K562 (cell line): Measurements from ENCODE around the gene ZNF799. TPM values are rescaled to one million over a fixed set of nuclear protein-coding genes. Genes with fewer than 3 reads are reported as not detected.
A peak's percentile ranks its signal among the peaks of the same experiment; 100 is the strongest.

Source experiments
- ATF7 ChIP-seq: fragments of 450-650 bp; IDR thresholded peaks from 2 replicates; pipeline ENCODE4 v1.7.1; 2014; ENCODE audit warnings: mild to moderate bottlenecking, moderate library complexity
- CBX5 ChIP-seq: IDR thresholded peaks from 2 replicates; pipeline ENCODE4 v1.6.1; 2014; ENCODE audit warnings: low read depth, borderline replicate concordance
- CTBP1 ChIP-seq: fragments of 450-650 bp; IDR thresholded peaks from 2 replicates; pipeline ENCODE4 v1.6.1; 2016; ENCODE audit warnings: borderline replicate concordance
- CXXC5 ChIP-seq: fragments of 250-450 bp; sonication (Bioruptor Pico); IDR thresholded peaks from 2 replicates; pipeline ENCODE4 v1.8.0; 2022; ENCODE audit warnings: inconsistent platforms, mild to moderate bottlenecking, moderate library complexity
- ERF ChIP-seq: fragments of 450-650 bp; formaldehyde crosslinking; IDR thresholded peaks from 2 replicates; pipeline ENCODE4 v1.4.0; 2020; ENCODE audit warnings: mild to moderate bottlenecking, mixed read lengths
- ETV1 ChIP-seq: fragments of 450-650 bp; conservative IDR thresholded peaks from 2 replicates; pipeline ENCODE4 v1.6.1; 2016; ENCODE audit warnings: missing genetic modification characterization, control low read depth, low read depth, missing compliant biosample characterization
- FOXK1 ChIP-seq: sonication (generic); formaldehyde crosslinking; IDR thresholded peaks from 2 replicates; pipeline ENCODE4 v1.8.0; 2022; ENCODE audit warnings: missing genetic modification reagents, mild to moderate bottlenecking, borderline replicate concordance
- HDAC2 ChIP-seq: fragments of 450-650 bp; IDR thresholded peaks from 2 replicates; pipeline ENCODE4 v1.6.1; 2016; ENCODE audit warnings: mild to moderate bottlenecking
- MTA3 ChIP-seq: fragments of 450-650 bp; formaldehyde crosslinking; IDR thresholded peaks from 2 replicates; pipeline ENCODE4 v1.6.1; 2017; ENCODE audit warnings: mild to moderate bottlenecking, borderline replicate concordance
- SMC3 ChIP-seq: conservative IDR thresholded peaks from 2 replicates; pipeline ENCODE4 v1.6.1; 2011; ENCODE audit warnings: low read depth, low read length, improper control_type of control experiment; ENCODE audit not compliant: insufficient read depth
- SP2 ChIP-seq: IDR thresholded peaks from 2 replicates; pipeline ENCODE4 v1.6.1; 2011; ENCODE audit warnings: mild to moderate bottlenecking, low read depth, low read length, moderate library complexity; ENCODE audit not compliant: poor library complexity, severe bottlenecking; ENCODE audit errors: extremely low read depth
- SUPT5H ChIP-seq: fragments of 450-650 bp; IDR thresholded peaks from 2 replicates; pipeline ENCODE4 v1.6.1; 2016
- TAF1 ChIP-seq: IDR thresholded peaks from 2 replicates; pipeline ENCODE4 v1.6.1; 2011; ENCODE audit warnings: mild to moderate bottlenecking, low read length, moderate library complexity; ENCODE audit not compliant: insufficient read depth, control insufficient read depth, severe bottlenecking; ENCODE audit errors: extremely low read depth
- TFAM ChIP-seq: fragments of 250-450 bp; sonication (Bioruptor Pico); conservative IDR thresholded peaks from 2 replicates; pipeline ENCODE4 v1.5.0; 2021; ENCODE audit warnings: mild to moderate bottlenecking, moderate library complexity
- ZBTB1 ChIP-seq: sonication (generic); formaldehyde crosslinking; IDR thresholded peaks from 2 replicates; pipeline ENCODE4 v1.8.1; 2023; ENCODE audit warnings: missing genetic modification reagents, low read depth, mild to moderate bottlenecking, borderline replicate concordance
- polyA plus RNA-seq, 8 experiments: library from polyadenylated mRNA; depleted of rRNA in 4 of 8; stranded (reverse) in 5 of 8; unstranded in 3 of 8; fragments of >200 nt; fragmentation: Nextera tagmentation in 2 of 8; fragmentation: Illumina TruSeq in 1 of 8; extraction: Ambion mirVana in 2 of 8; extraction: Trizol in 1 of 8; gene quantifications; 2 replicates each; pipeline versions ENCODE4 v1.2.1 to v1.2.3, GENCODE V29; 2011 to 2014; ENCODE audit warnings: inconsistent platforms in 1 of 8, missing spikeins in 1 of 8
- total RNA-seq, 7 experiments: library from RNA; depleted of rRNA in 6 of 7; stranded (reverse); fragments of >200 nt in 6 of 7; fragmentation: Illumina TruSeq in 2 of 7; extraction: Trizol in 2 of 7; gene quantifications; 2 replicates each; pipeline versions ENCODE4 v1.2.1 to v1.2.3, GENCODE V29; 2011 to 2021; ENCODE audit warnings: low replicate concordance in 1 of 7
- TF ChIP-seq, protein P1 (sequence below), 2 experiments: fragments of 450-650 bp; conservative IDR thresholded peaks; 2 replicates each; pipeline ENCODE4 v1.6.1; 2017; ENCODE audit warnings: mild to moderate bottlenecking in 2 of 2, moderate library complexity in 2 of 2
- TF ChIP-seq, protein P2 (sequence below), 2 experiments: fragments of 450-650 bp; formaldehyde crosslinking in 1 of 2; IDR thresholded peaks; 2 replicates each; pipeline versions ENCODE4 v1.4.0 to v1.6.1; 2014 to 2020; ENCODE audit warnings: mild to moderate bottlenecking in 2 of 2, borderline replicate concordance in 1 of 2, low read depth in 1 of 2

The ZNF799 gene
- total and polyA plus RNA-seq, 9 of the 15 experiments (the other 6 are each of a cell fraction or from before 2014, with no cell fraction given) = 0.63 to 5.5 (median 2.9) TPM

DNA sequence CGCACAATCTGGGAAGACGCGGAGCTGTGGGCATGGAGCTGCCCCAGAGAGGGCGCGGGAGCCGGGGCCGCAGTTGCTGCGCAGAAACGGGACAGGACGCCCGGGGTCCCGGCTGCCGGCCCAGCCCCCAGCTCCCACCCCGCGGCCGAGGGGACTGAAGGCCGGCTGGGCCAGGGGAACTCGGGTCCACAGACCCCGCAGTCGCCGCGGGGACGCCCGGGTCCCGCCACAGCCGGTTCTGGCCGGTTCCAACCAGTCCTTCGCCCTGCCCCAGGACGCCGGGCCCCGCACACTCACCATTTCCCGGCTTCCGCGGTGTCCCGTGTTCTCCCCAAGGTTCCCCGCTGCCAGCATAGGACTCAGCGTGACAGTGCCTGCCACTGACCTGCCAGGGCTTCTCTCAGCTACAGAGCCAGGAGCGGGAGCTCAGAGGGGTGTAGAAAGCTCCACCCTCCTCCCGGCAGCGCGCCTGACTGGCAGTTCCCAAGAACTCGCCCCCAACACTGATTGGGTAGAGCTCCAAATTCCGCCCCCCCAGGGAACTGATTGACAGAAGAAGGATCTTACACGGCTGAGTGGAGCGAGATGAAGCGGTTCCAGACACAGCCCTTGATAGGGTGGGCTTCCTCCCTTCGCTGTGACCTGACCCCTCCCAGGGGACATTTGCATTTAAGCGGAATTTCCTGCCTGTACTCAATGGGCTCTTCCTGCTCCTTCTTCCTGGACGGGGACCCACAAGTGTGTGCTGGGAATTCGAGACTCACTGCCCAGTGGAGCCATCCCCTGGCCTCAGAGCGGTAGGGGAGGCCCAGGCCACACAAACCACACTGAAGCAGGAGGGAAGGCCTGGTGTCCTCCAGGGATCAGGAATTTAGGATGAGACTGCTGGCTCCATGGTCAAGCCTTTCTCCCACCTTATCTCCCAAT lies 35.6 kb downstream of the ZNF799 start, which contains the start of gene ZNF442 (continued):
- TF ChIP-seq SMC3 (no peak; the same call in 1 of the 2 replicates), CTBP1 (peak; percentile 43; the same call in 1 of the 2 replicates), SUPT5H (peak; percentile 86), TFAM (CRISPR knock-in tag) (no peak), HDAC2 (peak; percentile 77; the same call in 1 of the 2 replicates), TAF1 (peak; percentile 76), MTA3 (0 out of 2 replicates have a peak, but pooled peaks have one; percentile 36), ATF7 (peak; percentile 54; the same call in 1 of the 2 replicates), ETV1 (tag) (0 out of 2 replicates have a peak, but pooled peaks have one; percentile 24), ZBTB1 (CRISPR knock-in tag) (peak; percentile 77), CXXC5 (CRISPR knock-in tag) (peak; percentile 54), SP2 (peak; percentile 27), FOXK1 (CRISPR knock-in tag) (no peak), CBX5 (peak; percentile 9; the same call in 1 of the 2 replicates), ERF (peak; percentile 56; the same call in 1 of the 2 replicates)
- TF ChIP-seq, protein P1, sequence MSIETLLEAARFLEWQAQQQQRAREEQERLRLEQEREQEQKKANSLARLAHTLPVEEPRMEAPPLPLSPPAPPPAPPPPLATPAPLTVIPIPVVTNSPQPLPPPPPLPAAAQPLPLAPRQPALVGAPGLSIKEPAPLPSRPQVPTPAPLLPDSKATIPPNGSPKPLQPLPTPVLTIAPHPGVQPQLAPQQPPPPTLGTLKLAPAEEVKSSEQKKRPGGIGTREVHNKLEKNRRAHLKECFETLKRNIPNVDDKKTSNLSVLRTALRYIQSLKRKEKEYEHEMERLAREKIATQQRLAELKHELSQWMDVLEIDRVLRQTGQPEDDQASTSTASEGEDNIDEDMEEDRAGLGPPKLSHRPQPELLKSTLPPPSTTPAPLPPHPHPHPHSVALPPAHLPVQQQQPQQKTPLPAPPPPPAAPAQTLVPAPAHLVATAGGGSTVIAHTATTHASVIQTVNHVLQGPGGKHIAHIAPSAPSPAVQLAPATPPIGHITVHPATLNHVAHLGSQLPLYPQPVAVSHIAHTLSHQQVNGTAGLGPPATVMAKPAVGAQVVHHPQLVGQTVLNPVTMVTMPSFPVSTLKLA (conservative IDR thresholded peaks at IDR 0.05) = peak in 1 of 2 experiments; percentile 40; a peak in 1 of 4 replicates
- TF ChIP-seq, protein P2, sequence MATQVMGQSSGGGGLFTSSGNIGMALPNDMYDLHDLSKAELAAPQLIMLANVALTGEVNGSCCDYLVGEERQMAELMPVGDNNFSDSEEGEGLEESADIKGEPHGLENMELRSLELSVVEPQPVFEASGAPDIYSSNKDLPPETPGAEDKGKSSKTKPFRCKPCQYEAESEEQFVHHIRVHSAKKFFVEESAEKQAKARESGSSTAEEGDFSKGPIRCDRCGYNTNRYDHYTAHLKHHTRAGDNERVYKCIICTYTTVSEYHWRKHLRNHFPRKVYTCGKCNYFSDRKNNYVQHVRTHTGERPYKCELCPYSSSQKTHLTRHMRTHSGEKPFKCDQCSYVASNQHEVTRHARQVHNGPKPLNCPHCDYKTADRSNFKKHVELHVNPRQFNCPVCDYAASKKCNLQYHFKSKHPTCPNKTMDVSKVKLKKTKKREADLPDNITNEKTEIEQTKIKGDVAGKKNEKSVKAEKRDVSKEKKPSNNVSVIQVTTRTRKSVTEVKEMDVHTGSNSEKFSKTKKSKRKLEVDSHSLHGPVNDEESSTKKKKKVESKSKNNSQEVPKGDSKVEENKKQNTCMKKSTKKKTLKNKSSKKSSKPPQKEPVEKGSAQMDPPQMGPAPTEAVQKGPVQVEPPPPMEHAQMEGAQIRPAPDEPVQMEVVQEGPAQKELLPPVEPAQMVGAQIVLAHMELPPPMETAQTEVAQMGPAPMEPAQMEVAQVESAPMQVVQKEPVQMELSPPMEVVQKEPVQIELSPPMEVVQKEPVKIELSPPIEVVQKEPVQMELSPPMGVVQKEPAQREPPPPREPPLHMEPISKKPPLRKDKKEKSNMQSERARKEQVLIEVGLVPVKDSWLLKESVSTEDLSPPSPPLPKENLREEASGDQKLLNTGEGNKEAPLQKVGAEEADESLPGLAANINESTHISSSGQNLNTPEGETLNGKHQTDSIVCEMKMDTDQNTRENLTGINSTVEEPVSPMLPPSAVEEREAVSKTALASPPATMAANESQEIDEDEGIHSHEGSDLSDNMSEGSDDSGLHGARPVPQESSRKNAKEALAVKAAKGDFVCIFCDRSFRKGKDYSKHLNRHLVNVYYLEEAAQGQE (IDR thresholded peaks at IDR 0.05; ENCODE audit: borderline replicate concordance) = peak; percentile 99
- TF ChIP-seq, protein P2 (CRISPR knock-in tag; IDR thresholded peaks at IDR 0.05; ENCODE audit: low read depth) = no peak
